Measurements from ENCODE around the gene PRKCZ. TPM values are rescaled to one million over a fixed set of nuclear protein-coding genes. Genes with fewer than 3 reads are reported as not detected.

PRKCZ gene
- total RNA-seq, 1 experiment from 2014 or later = 36.0 TPM

- H3K9me3 ChIP-seq (ENCODE audit: insufficient read depth, low read depth) = peaks cover 15% of the 10 kb centered on the region; the same call in 1 of the 2 replicates
- no TSS peak for BruUV-seq (replicated peaks)
- no peaks in the 10 kb centered on the region for H3K36me3 ChIP-seq (ENCODE audit: low read depth)
- no peak overlapping the region for H3K27ac ChIP-seq
- no peaks in the 10 kb centered on the region for H3K27me3 ChIP-seq (ENCODE audit: insufficient read depth, low read depth)
- no peak overlapping the region for H3K4me2 ChIP-seq
- no peak for TF ChIP-seq EZH2 (IDR thresholded peaks at IDR 0.05; ENCODE audit: low read depth)
- no peak for TF ChIP-seq CTCF (conservative IDR thresholded peaks at IDR 0.05)
- ChIA-PET CTCF (no interaction called here), POLR2A (ENCODE audit: unreplicated experiment) (no interaction called here)
- intact Hi-C loops (cut with micrococcal nuclease; ENCODE audit: unreplicated experiment) = no loop called here
- H3F3A ChIP-seq (ENCODE audit: insufficient read depth, low read depth) = peaks cover 7% of the 10 kb centered on the region; the same call in 1 of the 2 replicates
- no peaks in the 10 kb centered on the region for H3K4me1 ChIP-seq (replicated peaks; ENCODE audit: insufficient read depth)
- no peak overlapping the region for H3K4me3 ChIP-seq
- no peaks in the 10 kb centered on the region for H4K20me1 ChIP-seq (ENCODE audit: insufficient read depth)
- no peak for DNase-seq
- H3K79me2 ChIP-seq (ENCODE audit: low read depth) = no peaks in the 10 kb centered on the region
- H2AFZ ChIP-seq = no peak overlapping the region
- H3K9me2 ChIP-seq (ENCODE audit: insufficient read depth) = no peaks in the 10 kb centered on the region
Observed at GRCh38 chr1:2098839-2099785, 48.9 kb downstream of the PRKCZ start.

- Histone ChIP-seq H3K36me3 (ENCODE audit: low read depth) (no peaks in the 10 kb centered on the region), H3K4me2 (no peak overlapping the region), H3K27ac (no peak overlapping the region), H4K20me1 (ENCODE audit: insufficient read depth) (no peaks in the 10 kb centered on the region), H3K79me2 (ENCODE audit: low read depth) (no peaks in the 10 kb centered on the region), H3K4me1 (replicated peaks; ENCODE audit: insufficient read depth) (no peaks in the 10 kb centered on the region), H3K9me2 (ENCODE audit: insufficient read depth) (no peaks in the 10 kb centered on the region), H3K9me3 (ENCODE audit: insufficient read depth, low read depth) (peaks cover 15% of the 10 kb centered on the region; the same call in 1 of the 2 replicates), H2AFZ (no peak overlapping the region), H3K4me3 (no peak overlapping the region), H3K27me3 (ENCODE audit: insufficient read depth, low read depth) (no peaks in the 10 kb centered on the region), H3F3A (ENCODE audit: insufficient read depth, low read depth) (peaks cover 7% of the 10 kb centered on the region; the same call in 1 of the 2 replicates)
- CTCF ChIA-PET = no interaction called here
- BruUV-seq (replicated peaks) = no TSS peak
- no peak for DNase-seq
- POLR2A ChIA-PET (ENCODE audit: unreplicated experiment) = no interaction called here
- TF ChIP-seq CTCF (conservative IDR thresholded peaks at IDR 0.05) = no peak
- TF ChIP-seq EZH2 (IDR thresholded peaks at IDR 0.05; ENCODE audit: low read depth) = no peak
- intact Hi-C loops (cut with micrococcal nuclease; ENCODE audit: unreplicated experiment) = no loop called here
Observed at GRCh38 chr1:2099886-2100779, 49.9 kb downstream of the PRKCZ start.

GRCh38 chr1:2100780-2101108 lies 50.5 kb downstream of the PRKCZ start:
- Histone ChIP-seq H3F3A (ENCODE audit: insufficient read depth, low read depth) (peaks cover 7% of the 10 kb centered on the region; the same call in 1 of the 2 replicates), H4K20me1 (ENCODE audit: insufficient read depth) (no peaks in the 10 kb centered on the region), H3K9me2 (ENCODE audit: insufficient read depth) (no peaks in the 10 kb centered on the region), H3K27ac (no peak overlapping the region), H3K36me3 (ENCODE audit: low read depth) (no peaks in the 10 kb centered on the region), H3K4me1 (replicated peaks; ENCODE audit: insufficient read depth) (no peaks in the 10 kb centered on the region), H3K27me3 (ENCODE audit: insufficient read depth, low read depth) (no peaks in the 10 kb centered on the region), H3K4me2 (no peak overlapping the region), H3K9me3 (ENCODE audit: insufficient read depth, low read depth) (peaks cover 15% of the 10 kb centered on the region; the same call in 1 of the 2 replicates), H3K79me2 (ENCODE audit: low read depth) (no peaks in the 10 kb centered on the region), H3K4me3 (no peak overlapping the region), H2AFZ (no peak overlapping the region)
- intact Hi-C loops (cut with micrococcal nuclease; ENCODE audit: unreplicated experiment) = no loop called here
- no peak for DNase-seq
- POLR2A ChIA-PET (ENCODE audit: unreplicated experiment) = no interaction called here
- TF ChIP-seq CTCF (conservative IDR thresholded peaks at IDR 0.05) = no peak
- TF ChIP-seq EZH2 (IDR thresholded peaks at IDR 0.05; ENCODE audit: low read depth) = no peak
- CTCF ChIA-PET = no interaction called here
- no TSS peak for BruUV-seq (replicated peaks)

Data from PC-9 (cell line).